Left ventricle myocardium inferior (tissue), 1 donor: ENCODE measurements around the gene RHBDL3. TPM values are rescaled to one million over a fixed set of nuclear protein-coding genes. Genes with fewer than 3 reads are reported as not detected.
A peak's percentile ranks its signal among the peaks of the same experiment; 100 is the strongest.

Source experiments
- DNase-seq: peaks from one replicate; pipeline ENCODE4 v3.0.0-alpha.2; 2020
- H3K27ac ChIP-seq: fragments of 200-600 bp; replicated peaks from 2 replicates; pipeline ENCODE4 v1.8.0; 2021
- H3K27me3 ChIP-seq: fragments of 200-600 bp; 2 replicates; pipeline ENCODE4 v1.8.0; 2021; ENCODE audit warnings: low read depth
- H3K36me3 ChIP-seq: fragments of 200-600 bp; 2 replicates; pipeline ENCODE4 v1.8.0; 2021
- H3K4me1 ChIP-seq: fragments of 200-600 bp; 2 replicates; pipeline ENCODE4 v1.8.0; 2021
- H3K4me3 ChIP-seq: fragments of 200-600 bp; 2 replicates; pipeline ENCODE4 v1.8.0; 2021; ENCODE audit warnings: mild to moderate bottlenecking, moderate library complexity
- H3K9me3 ChIP-seq: fragments of 200-600 bp; replicated peaks from 2 replicates; pipeline ENCODE4 v1.8.0; 2021
- CTCF ChIP-seq: fragments of 200-600 bp; IDR thresholded peaks from 2 replicates; pipeline ENCODE4 v1.8.0; 2021; ENCODE audit warnings: antibody characterized with exemption, mild to moderate bottlenecking, borderline replicate concordance
- intact Hi-C: fragments of 100-400 bp; cut with micrococcal nuclease; formaldehyde crosslinking; loops from one replicate; pipeline ENCODE4 v1.11.0; 2022
- long read RNA-seq: library from polyadenylated mRNA; unstranded; transcript quantifications from one replicate; pipeline ENCODE4 v2.0.0, GENCODE V29; 2021
- total RNA-seq: library from RNA; stranded (reverse); fragmentation: NEBNext Ultra II Directional; extraction: Animal tissue kit (Norgen Biotek cat#: 25700); gene quantifications from one replicate; pipeline ENCODE4 v1.2.1, GENCODE V29; 2021
- donor health status: DM: no; HTN: yes; CAD: no; lungs with severe emphysema.

Gene RHBDL3
- total RNA-seq = 4.7 TPM
- long read RNA-seq, full-length matches to known transcripts = 10 of 23 reads
- long read RNA-seq, partial matches to known transcripts = 3 of 23 reads
- long read RNA-seq, other reads (novel, unspliced or antisense) = 10 of 23 reads

- intact Hi-C loops = no loop called here
- DNase-seq = peak; percentile 43
- H3K9me3 ChIP-seq = no peaks in the 10 kb centered on the region
- peaks cover 84% of the 10 kb centered on the region for H3K27me3 ChIP-seq
- H3K36me3 ChIP-seq = no peaks in the 10 kb centered on the region
- peaks cover 30% of the 10 kb centered on the region for H3K4me1 ChIP-seq
- H3K27ac ChIP-seq = peak within 1 kb of the TSS; percentile 36
- peak within 1 kb of the TSS; percentile 80 for H3K4me3 ChIP-seq
- TF ChIP-seq CTCF = no peak
These were observed at the start of gene RHBDL3 for GRCh38 chr17:32265192-32265923. TSS of gene RHBDL3 (plus strand) at chr17:32265832. CDS start at chr17:32266190, 358 bp downstream.

GRCh38 chr17:32222621-32223020 lies 43.0 kb upstream of the RHBDL3 start:
- Histone ChIP-seq H3K9me3 (no peaks in the 10 kb centered on the region), H3K27ac (no peak overlapping the region), H3K27me3 (no peaks in the 10 kb centered on the region), H3K36me3 (peaks cover 41% of the 10 kb centered on the region), H3K4me1 (no peaks in the 10 kb centered on the region), H3K4me3 (no peak overlapping the region)
- no peak for TF ChIP-seq CTCF
- intact Hi-C loops = no loop called here
- no peak for DNase-seq

GRCh38 chr17:32223703-32224102 lies 41.9 kb upstream of the RHBDL3 start:
- no peak for TF ChIP-seq CTCF
- H3K36me3 ChIP-seq = peaks cover 32% of the 10 kb centered on the region
- DNase-seq = no peak
- H3K9me3 ChIP-seq = no peaks in the 10 kb centered on the region
- H3K4me1 ChIP-seq = no peaks in the 10 kb centered on the region
- H3K27me3 ChIP-seq = no peaks in the 10 kb centered on the region
- intact Hi-C loops = no loop called here
- no peak overlapping the region for H3K4me3 ChIP-seq
- no peak overlapping the region for H3K27ac ChIP-seq

- H3K36me3 ChIP-seq = peaks cover 20% of the 10 kb centered on the region
- no peak for TF ChIP-seq CTCF
- no peak for DNase-seq
- no peak overlapping the region for H3K4me3 ChIP-seq
- no peak overlapping the region for H3K27ac ChIP-seq
- no peaks in the 10 kb centered on the region for H3K4me1 ChIP-seq
- intact Hi-C loops = no loop called here
- no peaks in the 10 kb centered on the region for H3K27me3 ChIP-seq
- H3K9me3 ChIP-seq = no peaks in the 10 kb centered on the region
These were observed 38.7 kb upstream of the RHBDL3 start for GRCh38 chr17:32226886-32227285.

- Histone ChIP-seq H3K4me1 (no peaks in the 10 kb centered on the region), H3K27ac (no peak overlapping the region), H3K27me3 (no peaks in the 10 kb centered on the region), H3K36me3 (peaks cover 20% of the 10 kb centered on the region), H3K4me3 (no peak overlapping the region), H3K9me3 (no peaks in the 10 kb centered on the region)
- intact Hi-C loops = no loop called here
- no peak for TF ChIP-seq CTCF
- no peak for DNase-seq
These were observed 37.7 kb upstream of the RHBDL3 start for GRCh38 chr17:32227910-32228309.
